Activated B cell treated with CpG ODN at 0.5 μM for 24 hours (primary cell): ENCODE measurements around the gene ANXA3. TPM values are rescaled to one million over a fixed set of nuclear protein-coding genes. Genes with fewer than 3 reads are reported as not detected.
"Not testable (repeated sequence)": the region's sequence is repeated elsewhere in the genome, so short reads cannot be mapped to it uniquely, and the experiment has no call there.

ENCODE experiments used
- ATAC-seq: fragments of 200-7000 bp; cut with Tn5 transposase; one replicate; pipeline ENCODE4 v1.10.0; 2021; ENCODE audit warnings: low read depth, mild to moderate bottlenecking, moderate library complexity
- CTCF ChIA-PET: fragments of 350-600 bp; sonication (Branson Sonifier 250); formaldehyde crosslinking; loops from one replicate; lab custom pipeline; 2021; ENCODE audit warnings: antibody characterized with exemption; lab: Charles Lee
- POLR2A ChIA-PET: fragments of 350-600 bp; sonication (Branson Sonifier 250); formaldehyde crosslinking; loops from one replicate; lab custom pipeline; 2021; ENCODE audit warnings: antibody characterized with exemption; lab: Charles Lee
- DNase-seq: peaks from one replicate; pipeline ENCODE4 v3.0.0; 2022
- H3K27ac Mint-ChIP-seq: one replicate; pipeline ENCODE4 v1.8.0; 2020; ENCODE audit warnings: mixed read lengths
- H3K27me3 Mint-ChIP-seq: one replicate; pipeline ENCODE4 v1.8.0; 2021; ENCODE audit warnings: mixed read lengths
- H3K36me3 Mint-ChIP-seq: one replicate; pipeline ENCODE4 v1.8.0; 2021; ENCODE audit warnings: low read depth, mixed read lengths
- H3K4me1 Mint-ChIP-seq: one replicate; pipeline ENCODE4 v1.8.0; 2021; ENCODE audit warnings: mixed read lengths
- H3K4me3 Mint-ChIP-seq: one replicate; pipeline ENCODE4 v1.8.0; 2020; ENCODE audit warnings: mild to moderate bottlenecking, mixed read lengths
- H3K9me3 Mint-ChIP-seq: one replicate; pipeline ENCODE4 v1.8.0; 2020; ENCODE audit warnings: mixed read lengths
- intact Hi-C: fragments of 100-400 bp; cut with micrococcal nuclease; formaldehyde crosslinking; loops from one replicate; pipeline ENCODE4 v1.15.1; 2024
- total RNA-seq: library from RNA; stranded (reverse); gene quantifications from 2 replicates; pipeline ENCODE4 v1.2.3, GENCODE V29; 2022
- TF ChIP-seq, protein P1 (sequence below): fragments of 200-600 bp; IDR thresholded peaks from one replicate; pipeline ENCODE4 v1.8.0; 2022; ENCODE audit warnings: antibody characterized with exemption, mild to moderate bottlenecking

Gene ANXA3
- total RNA-seq, 1 donor from 2014 or later: 0.67 TPM

DNA sequence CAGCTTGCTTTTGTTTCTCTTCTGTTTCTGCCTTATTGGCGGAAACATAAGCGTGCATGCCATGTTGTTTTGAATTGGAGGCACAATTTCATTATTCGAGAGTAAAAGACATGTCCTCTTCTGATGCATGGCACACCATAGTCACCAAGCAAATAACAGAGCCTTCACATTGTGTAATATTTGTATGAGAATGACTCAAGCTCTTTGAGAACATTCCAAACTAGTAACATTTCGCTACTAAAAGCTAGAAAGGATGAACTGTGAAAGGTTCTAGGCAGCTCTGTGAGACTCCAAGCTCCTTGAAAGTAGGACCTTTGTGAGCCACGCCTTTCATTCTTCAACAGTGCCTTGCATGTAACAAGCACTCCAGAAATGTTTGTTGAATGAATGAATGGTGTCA, 9.2 kb upstream of the ANXA3 start:
- intact Hi-C loops: no loop called here
- CTCF ChIA-PET: no interaction called here
- H3K36me3 Mint-ChIP-seq: no peaks in the 10 kb centered on the region

DNA sequence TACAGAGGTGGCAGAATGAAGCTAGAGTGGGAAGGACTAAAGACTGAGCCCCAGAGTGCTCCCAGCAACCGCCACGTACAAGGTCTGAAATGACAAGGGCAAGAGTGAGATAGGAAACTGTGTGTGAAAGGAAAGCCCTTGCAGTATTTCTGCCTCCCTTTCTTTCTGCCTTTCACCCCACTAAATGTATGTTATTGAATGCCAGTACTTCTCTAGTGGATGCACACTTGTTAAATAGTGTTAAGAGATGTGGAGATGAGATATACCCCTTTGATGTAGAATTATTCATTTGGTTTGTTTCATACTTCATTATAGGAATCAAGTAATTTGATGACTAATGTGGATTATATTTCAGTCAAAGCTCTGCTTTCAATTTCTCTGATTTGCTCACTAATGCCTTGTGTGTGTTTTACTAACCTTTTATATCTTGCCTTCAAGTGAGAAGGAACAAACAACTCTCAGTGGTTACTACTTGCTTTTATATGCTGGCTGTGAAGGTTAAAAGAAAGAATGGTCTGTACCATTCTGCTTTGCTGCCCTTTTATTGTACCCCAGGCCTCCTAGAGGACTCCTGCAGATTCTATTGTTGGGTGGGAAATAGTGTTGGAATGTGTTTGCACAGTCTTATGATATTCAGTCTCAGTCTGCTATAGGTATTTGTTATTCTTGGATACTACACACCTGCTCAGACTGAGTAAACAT, 8.0 kb upstream of the ANXA3 start:
- no peak for DNase-seq
- CTCF ChIA-PET: no interaction called here

More for the DNA sequence above, 9.2 kb upstream of the ANXA3 start:
- peaks cover 4% of the 10 kb centered on the region for H3K4me1 Mint-ChIP-seq
- H3K27me3 Mint-ChIP-seq: peaks cover 4% of the 10 kb centered on the region
- no peaks in the 10 kb centered on the region for H3K9me3 Mint-ChIP-seq
- DNase-seq: no peak
- no peak overlapping the region for H3K27ac Mint-ChIP-seq
- H3K4me3 Mint-ChIP-seq: no peak overlapping the region
- POLR2A ChIA-PET: no interaction called here
- TF ChIP-seq, protein P1, sequence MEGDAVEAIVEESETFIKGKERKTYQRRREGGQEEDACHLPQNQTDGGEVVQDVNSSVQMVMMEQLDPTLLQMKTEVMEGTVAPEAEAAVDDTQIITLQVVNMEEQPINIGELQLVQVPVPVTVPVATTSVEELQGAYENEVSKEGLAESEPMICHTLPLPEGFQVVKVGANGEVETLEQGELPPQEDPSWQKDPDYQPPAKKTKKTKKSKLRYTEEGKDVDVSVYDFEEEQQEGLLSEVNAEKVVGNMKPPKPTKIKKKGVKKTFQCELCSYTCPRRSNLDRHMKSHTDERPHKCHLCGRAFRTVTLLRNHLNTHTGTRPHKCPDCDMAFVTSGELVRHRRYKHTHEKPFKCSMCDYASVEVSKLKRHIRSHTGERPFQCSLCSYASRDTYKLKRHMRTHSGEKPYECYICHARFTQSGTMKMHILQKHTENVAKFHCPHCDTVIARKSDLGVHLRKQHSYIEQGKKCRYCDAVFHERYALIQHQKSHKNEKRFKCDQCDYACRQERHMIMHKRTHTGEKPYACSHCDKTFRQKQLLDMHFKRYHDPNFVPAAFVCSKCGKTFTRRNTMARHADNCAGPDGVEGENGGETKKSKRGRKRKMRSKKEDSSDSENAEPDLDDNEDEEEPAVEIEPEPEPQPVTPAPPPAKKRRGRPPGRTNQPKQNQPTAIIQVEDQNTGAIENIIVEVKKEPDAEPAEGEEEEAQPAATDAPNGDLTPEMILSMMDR: no peak
- no peak for ATAC-seq

DNA sequence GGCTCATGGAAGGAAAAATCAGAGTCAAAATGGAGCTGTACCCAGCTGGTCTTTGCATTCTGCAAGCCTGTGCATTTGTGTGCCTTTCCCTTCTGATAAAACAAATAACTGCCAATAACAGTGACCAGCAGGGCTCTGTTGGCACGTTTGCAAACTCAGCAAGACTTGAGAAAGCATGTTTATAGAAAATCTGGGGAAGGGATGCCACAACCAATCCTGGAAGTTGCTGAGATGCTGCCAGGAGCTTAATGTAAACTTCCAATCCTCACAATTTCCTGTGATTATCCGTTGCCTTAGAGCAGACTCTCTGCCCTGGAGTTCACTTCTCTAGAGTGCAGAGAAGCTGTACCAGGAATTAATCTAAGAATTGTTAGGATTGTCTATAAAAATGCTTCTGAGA, 6.9 kb upstream of the ANXA3 start:
- DNase-seq: no peak
- peaks cover 4% of the 10 kb centered on the region for H3K4me1 Mint-ChIP-seq
- ChIA-PET POLR2A (no interaction called here), CTCF (no interaction called here)
- H3K4me3 Mint-ChIP-seq: no peak overlapping the region
- H3K27ac Mint-ChIP-seq: no peak overlapping the region
- H3K9me3 Mint-ChIP-seq: no peaks in the 10 kb centered on the region
- ATAC-seq: no peak
- peaks cover under 1% of the 10 kb centered on the region for H3K27me3 Mint-ChIP-seq
- intact Hi-C loops: no loop called here
- TF ChIP-seq, protein P1: no peak
- no peaks in the 10 kb centered on the region for H3K36me3 Mint-ChIP-seq

More for the DNA sequence above, 8.0 kb upstream of the ANXA3 start:
- H3K36me3 Mint-ChIP-seq: no peaks in the 10 kb centered on the region
- no peak overlapping the region for H3K27ac Mint-ChIP-seq
- no peak for ATAC-seq
- TF ChIP-seq, protein P1: no peak
- H3K4me3 Mint-ChIP-seq: no peak overlapping the region
- H3K9me3 Mint-ChIP-seq: no peaks in the 10 kb centered on the region
- intact Hi-C loops: no loop called here
- peaks cover 4% of the 10 kb centered on the region for H3K27me3 Mint-ChIP-seq
- POLR2A ChIA-PET: no interaction called here
- peaks cover 4% of the 10 kb centered on the region for H3K4me1 Mint-ChIP-seq

DNA sequence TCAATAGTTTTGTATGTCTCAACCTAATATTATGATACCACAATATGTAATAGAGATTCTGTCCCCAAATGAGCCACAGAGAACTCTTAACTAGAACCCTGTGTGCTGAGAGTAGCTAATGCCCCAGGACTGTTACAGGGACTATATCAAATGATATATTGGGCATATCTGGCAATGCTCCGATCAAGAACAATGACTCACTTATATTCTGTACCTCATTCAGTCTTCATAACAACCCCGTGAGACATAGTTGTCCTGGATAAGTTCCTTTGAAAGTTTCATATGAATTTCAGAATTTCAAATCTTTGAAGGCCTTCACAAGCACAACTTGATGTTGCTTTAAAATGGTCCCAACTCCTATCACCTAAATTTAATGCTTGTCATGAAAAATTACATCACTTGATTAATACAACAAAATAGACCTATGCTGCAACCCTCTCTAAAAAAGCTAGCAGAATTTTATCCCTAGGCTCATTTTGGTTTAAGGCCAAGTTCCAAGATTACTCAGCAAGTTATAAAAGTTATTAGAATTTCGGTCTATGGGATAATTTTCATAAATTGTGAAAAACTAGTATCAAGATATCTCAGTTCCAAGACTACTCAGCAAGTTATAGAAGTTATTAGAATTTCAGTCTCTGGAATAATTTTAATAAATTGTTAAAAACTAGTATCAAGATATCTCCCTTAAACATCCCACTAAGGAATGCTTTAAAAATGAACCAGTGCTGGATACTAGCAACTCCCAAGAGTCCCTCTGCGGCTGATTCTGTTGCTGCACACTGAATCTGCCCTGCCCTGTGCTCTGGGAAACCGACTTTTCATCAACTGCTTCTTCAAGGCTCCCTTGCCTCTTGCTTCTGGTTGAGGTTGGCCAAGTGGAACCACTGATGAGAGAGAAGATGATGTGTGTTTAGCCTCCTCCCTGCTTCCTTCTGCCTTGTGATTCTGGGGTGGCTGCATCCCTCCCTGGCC, 6.0 kb upstream of the ANXA3 start:
- Mint-ChIP-seq H3K4me1 (peaks cover 5% of the 10 kb centered on the region), H3K27ac (no peak overlapping the region), H3K36me3 (no peaks in the 10 kb centered on the region), H3K4me3 (no peak overlapping the region), H3K9me3 (no peaks in the 10 kb centered on the region), H3K27me3 (peaks cover 8% of the 10 kb centered on the region)
- intact Hi-C loops: no loop called here
- no peak for ATAC-seq
- no peak for DNase-seq
- CTCF ChIA-PET: no interaction called here
- POLR2A ChIA-PET: no interaction called here
- TF ChIP-seq, protein P1: no peak

DNA sequence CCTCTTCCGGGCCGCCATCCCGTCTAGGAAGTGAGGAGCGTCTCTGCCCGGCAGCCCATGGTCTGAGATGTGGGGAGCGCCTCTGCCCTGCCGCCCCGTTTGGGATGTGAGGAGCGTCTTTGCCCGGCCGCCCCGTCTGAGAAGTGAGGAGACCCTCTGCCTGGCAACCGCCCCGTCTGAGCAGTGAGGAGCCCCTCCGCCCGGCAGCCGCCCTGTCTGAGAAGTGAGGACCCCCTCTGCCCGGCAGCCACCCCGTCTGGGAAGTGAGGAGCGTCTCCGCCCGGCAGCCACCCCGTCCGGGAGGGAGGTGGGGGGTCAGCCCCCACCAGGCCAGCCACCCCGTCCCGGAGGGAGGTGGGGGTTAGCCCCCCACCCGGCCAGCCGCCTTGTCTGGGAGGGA, 3.7 kb upstream of the ANXA3 start:
- ATAC-seq, DNase-seq, H3K36me3 Mint-ChIP-seq, H3K4me3 Mint-ChIP-seq, CTCF ChIA-PET, H3K9me3 Mint-ChIP-seq, intact Hi-C loops, H3K27ac Mint-ChIP-seq, POLR2A ChIA-PET: not testable (repeated sequence)
- Mint-ChIP-seq H3K4me1 (peaks cover 16% of the 10 kb centered on the region), H3K27me3 (peaks cover 20% of the 10 kb centered on the region)

DNA sequence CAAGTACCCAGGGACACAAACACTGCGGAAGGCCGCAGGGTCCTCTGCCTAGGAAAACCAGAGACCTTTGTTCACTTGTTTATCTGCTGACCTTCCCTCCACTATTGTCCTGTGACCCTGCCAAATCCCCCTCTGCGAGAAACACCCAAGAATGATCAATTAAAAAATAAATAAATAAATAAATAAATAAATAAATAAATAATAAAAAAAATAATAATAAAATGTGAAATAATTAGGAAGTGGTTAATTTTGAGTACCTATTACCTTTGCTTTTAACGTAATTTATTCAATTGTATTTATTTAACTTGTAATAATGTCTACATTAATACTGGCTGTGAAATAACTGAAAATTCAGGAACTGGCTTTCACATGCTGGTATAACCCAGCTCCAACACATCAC, 2.7 kb upstream of the ANXA3 start:
- CTCF ChIA-PET, H3K4me3 Mint-ChIP-seq, ATAC-seq, intact Hi-C loops, H3K36me3 Mint-ChIP-seq, POLR2A ChIA-PET, H3K9me3 Mint-ChIP-seq, DNase-seq, H3K27ac Mint-ChIP-seq: not testable (repeated sequence)
- Mint-ChIP-seq H3K4me1 (peaks cover 16% of the 10 kb centered on the region), H3K27me3 (peaks cover 22% of the 10 kb centered on the region)
